K562 (cell line): ENCODE measurements around the gene CES5A. TPM values are rescaled to one million over a fixed set of nuclear protein-coding genes. Genes with fewer than 3 reads are reported as not detected.

Experiments used
- ATAC-seq: fragments of 200-7000 bp; cut with Tn5 transposase; 3 replicates; pipeline ENCODE4 v1.9.1; 2020; ENCODE audit warnings: moderate library complexity
- BruUV-seq: library from RNA; stranded (reverse); fragments of 400-500 nt; replicated peaks from 2 replicates; lab custom pipeline; 2021; lab: Mats Ljungman, UMichigan
- CTCF ChIA-PET: fragments of 300-600 bp; formaldehyde crosslinking; extraction: SDS; loops from one replicate; lab custom pipeline; 2021; ENCODE audit warnings: low intra/inter-chr PET ratio; lab: Yijun Ruan, JAX
- POLR2A ChIA-PET: fragments of 300-600, 350-650 bp; sonication (Branson Sonifier 250); formaldehyde crosslinking; extraction: SDS; loops from one replicate; lab custom pipeline; 2021; ENCODE audit warnings: antibody characterized with exemption, inconsistent platforms; lab: Yijun Ruan, JAX
- DNase-seq, 4 experiments: peaks; one replicate each; pipeline versions ENCODE4 v3.0.0 to v3.0.0-alpha.2; 2011 to 2018; ENCODE audit warnings: low spot score in 3 of 4, mixed read lengths in 3 of 4; ENCODE audit errors: extremely low read depth in 1 of 4
- FAIRE-seq: peaks from 2 replicates; lab custom pipeline; 2011; peaks lifted over from hg19 to GRCh38; lab: Jason Lieb, UNC
- H2AFZ ChIP-seq: 2 replicates; pipeline ENCODE4 v1.6.0; 2011; ENCODE audit warnings: low read depth, low read length, control low read depth, inconsistent platforms
- H3K27ac ChIP-seq: fragments of 200-600 bp; 3 replicates; pipeline ENCODE4 v1.8.0; 2011; ENCODE audit warnings: low read depth, mild to moderate bottlenecking, control low read depth, inconsistent platforms, low read length, moderate library complexity, mixed read lengths; ENCODE audit errors: extremely low read depth
- H3K27me3 ChIP-seq, 2 experiments: fragments of 300-600 bp in 1 of 2; 2 replicates in 1 of 2; 3 replicates in 1 of 2; pipeline versions ENCODE4 v1.6.0 to v1.8.0; 2011; ENCODE audit warnings: inconsistent platforms in 2 of 2, low read length in 2 of 2, mild to moderate bottlenecking in 1 of 2, mixed read lengths in 1 of 2, moderate library complexity in 1 of 2; ENCODE audit not compliant: control insufficient read depth in 2 of 2, insufficient read depth in 2 of 2
- H3K36me3 ChIP-seq: fragments of 300-600 bp; 3 replicates; pipeline ENCODE4 v1.8.0; 2011; ENCODE audit warnings: mild to moderate bottlenecking, low read length, inconsistent platforms; ENCODE audit not compliant: control insufficient read depth, insufficient read depth
- H3K4me1 ChIP-seq, 2 experiments: fragments of 200-600 bp in 1 of 2; replicated peaks in 1 of 2; 2 replicates in 1 of 2; 3 replicates in 1 of 2; pipeline versions ENCODE4 v1.5.1 to v1.8.0; 2011; ENCODE audit warnings: inconsistent platforms in 2 of 2, low read length in 2 of 2, mild to moderate bottlenecking in 1 of 2, mixed read lengths in 1 of 2, moderate library complexity in 1 of 2; ENCODE audit not compliant: control insufficient read depth in 2 of 2, insufficient read depth in 2 of 2
- H3K4me2 ChIP-seq: 2 replicates; pipeline ENCODE4 v1.6.1; 2011; ENCODE audit warnings: low read length, control low read depth, inconsistent platforms, mixed read lengths; ENCODE audit not compliant: insufficient read depth
- H3K4me3 ChIP-seq: fragments of 200-600 bp; sonication (generic), shearing (Covaris generic); 2 replicates; pipeline ENCODE4 v1.5.1; 2016; ENCODE audit warnings: control low read depth, inconsistent platforms
- H3K79me2 ChIP-seq: fragments of 200-600 bp; 3 replicates; pipeline ENCODE4 v1.8.0; 2011; ENCODE audit warnings: low read length, inconsistent platforms; ENCODE audit not compliant: control insufficient read depth, insufficient read depth
- H3K9ac ChIP-seq, 2 experiments: 2 replicates each; pipeline versions ENCODE4 v1.6.0 to v1.6.1; 2011; ENCODE audit warnings: low read depth in 2 of 2, low read length in 2 of 2, control low read depth in 1 of 2, inconsistent platforms in 1 of 2, mild to moderate bottlenecking in 1 of 2, mixed read lengths in 1 of 2; ENCODE audit not compliant: insufficient read depth in 1 of 2
- H3K9me1 ChIP-seq: one replicate; pipeline ENCODE4 v1.6.0; 2011; ENCODE audit warnings: inconsistent platforms, mild to moderate bottlenecking, low read length, moderate library complexity; ENCODE audit not compliant: control insufficient read depth, insufficient read depth
- H3K9me3 ChIP-seq: replicated peaks from 2 replicates; pipeline ENCODE4 v1.5.1; 2011; ENCODE audit warnings: low read depth, low read length, inconsistent platforms; ENCODE audit not compliant: control insufficient read depth, insufficient read depth
- H4K20me1 ChIP-seq: replicated peaks from 2 replicates; pipeline ENCODE4 v1.6.1; 2011; ENCODE audit warnings: low read length, inconsistent platforms, mixed read lengths; ENCODE audit not compliant: control insufficient read depth, insufficient read depth
- BMI1 ChIP-seq: fragments of 150-350 bp; IDR thresholded peaks from 2 replicates; pipeline ENCODE4 v1.6.1; 2014; ENCODE audit warnings: low read length
- CREB3L1 ChIP-seq: fragments of 450-650 bp; IDR thresholded peaks from 2 replicates; pipeline ENCODE4 v1.6.1; 2014; ENCODE audit warnings: low read depth, mild to moderate bottlenecking, moderate library complexity, borderline replicate concordance
- JUND ChIP-seq, 2 experiments: IDR thresholded peaks; 2 replicates in 1 of 2; 3 replicates in 1 of 2; pipeline ENCODE4 v1.6.1; 2011; ENCODE audit warnings: borderline replicate concordance in 2 of 2, low read depth in 2 of 2, low read length in 2 of 2, improper control_type of control experiment in 1 of 2, missing biosample characterization in 1 of 2, missing genetic modification characterization in 1 of 2, missing genetic modification reagents in 1 of 2
- NFRKB ChIP-seq: fragments of 450-650 bp; IDR thresholded peaks from 2 replicates; pipeline ENCODE4 v1.6.1; 2016; ENCODE audit warnings: low read depth
- NR2F6 ChIP-seq: fragments of 450-650 bp; formaldehyde crosslinking; IDR thresholded peaks from 2 replicates; pipeline ENCODE4 v1.4.0; 2020; ENCODE audit warnings: mild to moderate bottlenecking
- PML ChIP-seq: IDR thresholded peaks from 2 replicates; pipeline ENCODE4 v1.6.1; 2012; ENCODE audit warnings: low read length, inconsistent platforms
- SRSF3 ChIP-seq: fragments of 200-400 bp; formaldehyde crosslinking; IDR thresholded peaks from 2 replicates; pipeline ENCODE4 v1.6.1; 2016; ENCODE audit warnings: mild to moderate bottlenecking, low read length, moderate library complexity; ENCODE audit not compliant: insufficient read depth
- TAF1 ChIP-seq: IDR thresholded peaks from 2 replicates; pipeline ENCODE4 v1.6.1; 2011; ENCODE audit warnings: mild to moderate bottlenecking, low read length, moderate library complexity; ENCODE audit not compliant: insufficient read depth, control insufficient read depth, severe bottlenecking; ENCODE audit errors: extremely low read depth
- ZKSCAN1 ChIP-seq: fragments of 150-350 bp; IDR thresholded peaks from 2 replicates; pipeline ENCODE4 v1.6.1; 2016; ENCODE audit warnings: low read depth, low read length
- ZNF445 ChIP-seq: fragments of 250-450 bp; sonication (Bioruptor Pico); IDR thresholded peaks from 2 replicates; pipeline ENCODE4 v1.4.0; 2020; ENCODE audit warnings: low read depth, mild to moderate bottlenecking, moderate library complexity
- WGBS: fragments of 100-300 bp; shearing (Covaris generic); methylation state at CpG from one replicate; pipeline ENCODE4 v1.1.6; 2016; ENCODE audit warnings: low coverage, mixed read lengths; ENCODE audit not compliant: insufficient coverage; ENCODE audit errors: missing lambda C conversion rate; 5-methylcytosine and 5-hydroxymethylcytosine counted together
- in situ Hi-C: fragments of 300-500 bp; cut with MboI; formaldehyde crosslinking; loops from 4 replicates; pipeline ENCODE4 v1.15.0; 2018; ENCODE audit warnings: inconsistent platforms, mixed read lengths
- intact Hi-C: fragments of 100-400 bp; cut with micrococcal nuclease; formaldehyde crosslinking; loops from 2 replicates; pipeline ENCODE4 v1.14.2; 2022
- polyA plus RNA-seq, 8 experiments: library from polyadenylated mRNA; depleted of rRNA in 4 of 8; stranded (reverse) in 5 of 8; unstranded in 3 of 8; fragments of >200 nt; fragmentation: Nextera tagmentation in 2 of 8; fragmentation: Illumina TruSeq in 1 of 8; extraction: Ambion mirVana in 2 of 8; extraction: Trizol in 1 of 8; gene quantifications; 2 replicates each; pipeline versions ENCODE4 v1.2.1 to v1.2.3, GENCODE V29; 2011 to 2014; ENCODE audit warnings: inconsistent platforms in 1 of 8, missing spikeins in 1 of 8
- total RNA-seq, 7 experiments: library from RNA; depleted of rRNA in 6 of 7; stranded (reverse); fragments of >200 nt in 6 of 7; fragmentation: Illumina TruSeq in 2 of 7; extraction: Trizol in 2 of 7; gene quantifications; 2 replicates each; pipeline versions ENCODE4 v1.2.1 to v1.2.3, GENCODE V29; 2011 to 2021; ENCODE audit warnings: low replicate concordance in 1 of 7
- TF ChIP-seq, protein P1 (sequence below), 2 experiments: fragments of 450-650 bp in 1 of 2; IDR thresholded peaks; 2 replicates each; pipeline ENCODE4 v1.6.1; 2011 to 2017; ENCODE audit warnings: low read depth in 2 of 2, antibody characterized with exemption in 1 of 2, borderline replicate concordance in 1 of 2, low read length in 1 of 2, mild to moderate bottlenecking in 1 of 2, mixed read lengths in 1 of 2; ENCODE audit not compliant: control insufficient read depth in 1 of 2
- TF ChIP-seq, protein P2 (sequence below): fragments of 200-800 bp; sonication (Bioruptor generic); IDR thresholded peaks from 2 replicates; pipeline ENCODE4 v1.6.1; 2016; ENCODE audit warnings: missing genetic modification characterization, missing compliant biosample characterization

The CES5A gene
- total and polyA plus RNA-seq, 9 of the 15 experiments (the other 6 are each of a cell fraction or from before 2014, with no cell fraction given), result 0.07 to 0.17 (median 0.15) TPM; not detected in 4

- WGBS, result 3% methylated on average over 4 of the region's 4 CpGs
- intact Hi-C loops (no loop called here), in situ Hi-C loops (no loop called here)
- no peak overlapping the region for H3K4me3 ChIP-seq
- H3K9ac ChIP-seq, result no peak overlapping the region
- ATAC-seq (no peak), DNase-seq (no peak), FAIRE-seq (no peak)
- no peak overlapping the region for H2AFZ ChIP-seq
- H3K27me3 ChIP-seq, result peaks cover 3 to 16% of the 10 kb centered on the region in 2 experiments; a peak in 3 of 5 replicates
- H3K4me1 ChIP-seq, result no peaks in the 10 kb centered on the region
- H3K9me1 ChIP-seq, result no peaks in the 10 kb centered on the region
- BruUV-seq, result no TSS peak
- no peak overlapping the region for H3K27ac ChIP-seq
- no peaks in the 10 kb centered on the region for H3K79me2 ChIP-seq
- H3K9me3 ChIP-seq, result no peaks in the 10 kb centered on the region
- H4K20me1 ChIP-seq, result no peaks in the 10 kb centered on the region; the same call in 1 of the 2 replicates
- no peak overlapping the region for H3K4me2 ChIP-seq
- ChIA-PET POLR2A (no interaction called here), CTCF (no interaction called here)
- H3K36me3 ChIP-seq, result no peaks in the 10 kb centered on the region
- TF ChIP-seq ZNF445, result no peak
- no peak for TF ChIP-seq CREB3L1
- TF ChIP-seq NFRKB, result no peak
- TF ChIP-seq, protein P1, sequence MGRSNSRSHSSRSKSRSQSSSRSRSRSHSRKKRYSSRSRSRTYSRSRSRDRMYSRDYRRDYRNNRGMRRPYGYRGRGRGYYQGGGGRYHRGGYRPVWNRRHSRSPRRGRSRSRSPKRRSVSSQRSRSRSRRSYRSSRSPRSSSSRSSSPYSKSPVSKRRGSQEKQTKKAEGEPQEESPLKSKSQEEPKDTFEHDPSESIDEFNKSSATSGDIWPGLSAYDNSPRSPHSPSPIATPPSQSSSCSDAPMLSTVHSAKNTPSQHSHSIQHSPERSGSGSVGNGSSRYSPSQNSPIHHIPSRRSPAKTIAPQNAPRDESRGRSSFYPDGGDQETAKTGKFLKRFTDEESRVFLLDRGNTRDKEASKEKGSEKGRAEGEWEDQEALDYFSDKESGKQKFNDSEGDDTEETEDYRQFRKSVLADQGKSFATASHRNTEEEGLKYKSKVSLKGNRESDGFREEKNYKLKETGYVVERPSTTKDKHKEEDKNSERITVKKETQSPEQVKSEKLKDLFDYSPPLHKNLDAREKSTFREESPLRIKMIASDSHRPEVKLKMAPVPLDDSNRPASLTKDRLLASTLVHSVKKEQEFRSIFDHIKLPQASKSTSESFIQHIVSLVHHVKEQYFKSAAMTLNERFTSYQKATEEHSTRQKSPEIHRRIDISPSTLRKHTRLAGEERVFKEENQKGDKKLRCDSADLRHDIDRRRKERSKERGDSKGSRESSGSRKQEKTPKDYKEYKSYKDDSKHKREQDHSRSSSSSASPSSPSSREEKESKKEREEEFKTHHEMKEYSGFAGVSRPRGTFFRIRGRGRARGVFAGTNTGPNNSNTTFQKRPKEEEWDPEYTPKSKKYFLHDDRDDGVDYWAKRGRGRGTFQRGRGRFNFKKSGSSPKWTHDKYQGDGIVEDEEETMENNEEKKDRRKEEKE (IDR thresholded peaks at IDR 0.05; ENCODE audit: borderline replicate concordance in 1 of 2, control insufficient read depth in 1 of 2, low read depth in 2 of 2, low read length in 1 of 2), result no peak
- no peak for TF ChIP-seq TAF1
- no peak for TF ChIP-seq JUND (IDR thresholded peaks at IDR 0.05; ENCODE audit: borderline replicate concordance, low read depth, low read length)
- no peak for TF ChIP-seq JUND (tag; IDR thresholded peaks at IDR 0.05; ENCODE audit: borderline replicate concordance, low read depth, low read length)
- TF ChIP-seq NR2F6 (CRISPR knock-in tag), result no peak
- TF ChIP-seq, protein P2, sequence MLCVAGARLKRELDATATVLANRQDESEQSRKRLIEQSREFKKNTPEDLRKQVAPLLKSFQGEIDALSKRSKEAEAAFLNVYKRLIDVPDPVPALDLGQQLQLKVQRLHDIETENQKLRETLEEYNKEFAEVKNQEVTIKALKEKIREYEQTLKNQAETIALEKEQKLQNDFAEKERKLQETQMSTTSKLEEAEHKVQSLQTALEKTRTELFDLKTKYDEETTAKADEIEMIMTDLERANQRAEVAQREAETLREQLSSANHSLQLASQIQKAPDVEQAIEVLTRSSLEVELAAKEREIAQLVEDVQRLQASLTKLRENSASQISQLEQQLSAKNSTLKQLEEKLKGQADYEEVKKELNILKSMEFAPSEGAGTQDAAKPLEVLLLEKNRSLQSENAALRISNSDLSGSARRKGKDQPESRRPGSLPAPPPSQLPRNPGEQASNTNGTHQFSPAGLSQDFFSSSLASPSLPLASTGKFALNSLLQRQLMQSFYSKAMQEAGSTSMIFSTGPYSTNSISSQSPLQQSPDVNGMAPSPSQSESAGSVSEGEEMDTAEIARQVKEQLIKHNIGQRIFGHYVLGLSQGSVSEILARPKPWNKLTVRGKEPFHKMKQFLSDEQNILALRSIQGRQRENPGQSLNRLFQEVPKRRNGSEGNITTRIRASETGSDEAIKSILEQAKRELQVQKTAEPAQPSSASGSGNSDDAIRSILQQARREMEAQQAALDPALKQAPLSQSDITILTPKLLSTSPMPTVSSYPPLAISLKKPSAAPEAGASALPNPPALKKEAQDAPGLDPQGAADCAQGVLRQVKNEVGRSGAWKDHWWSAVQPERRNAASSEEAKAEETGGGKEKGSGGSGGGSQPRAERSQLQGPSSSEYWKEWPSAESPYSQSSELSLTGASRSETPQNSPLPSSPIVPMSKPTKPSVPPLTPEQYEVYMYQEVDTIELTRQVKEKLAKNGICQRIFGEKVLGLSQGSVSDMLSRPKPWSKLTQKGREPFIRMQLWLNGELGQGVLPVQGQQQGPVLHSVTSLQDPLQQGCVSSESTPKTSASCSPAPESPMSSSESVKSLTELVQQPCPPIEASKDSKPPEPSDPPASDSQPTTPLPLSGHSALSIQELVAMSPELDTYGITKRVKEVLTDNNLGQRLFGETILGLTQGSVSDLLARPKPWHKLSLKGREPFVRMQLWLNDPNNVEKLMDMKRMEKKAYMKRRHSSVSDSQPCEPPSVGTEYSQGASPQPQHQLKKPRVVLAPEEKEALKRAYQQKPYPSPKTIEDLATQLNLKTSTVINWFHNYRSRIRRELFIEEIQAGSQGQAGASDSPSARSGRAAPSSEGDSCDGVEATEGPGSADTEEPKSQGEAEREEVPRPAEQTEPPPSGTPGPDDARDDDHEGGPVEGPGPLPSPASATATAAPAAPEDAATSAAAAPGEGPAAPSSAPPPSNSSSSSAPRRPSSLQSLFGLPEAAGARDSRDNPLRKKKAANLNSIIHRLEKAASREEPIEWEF (CRISPR knock-in tag), result no peak
- no peak for TF ChIP-seq ZKSCAN1
- no peak for TF ChIP-seq BMI1
- no peak for TF ChIP-seq PML
- TF ChIP-seq SRSF3, result no peak
Measured at GRCh38 chr16:55876854-55877253, 1.7 kb upstream of the CES5A start.
